Neutrophil (primary cell): ENCODE data around the gene HYAL2.

Source experiments
- H3K27ac ChIP-seq: fragments of 200-600 bp; sonication (generic); 2 replicates; pipeline ENCODE4 v1.5.1; 2016; ENCODE audit warnings: mild to moderate bottlenecking, moderate library complexity
- H3K27me3 ChIP-seq: fragments of 200-600 bp; sonication (generic); 2 replicates; pipeline ENCODE4 v1.6.0; 2016; ENCODE audit warnings: mild to moderate bottlenecking
- H3K36me3 ChIP-seq: fragments of 200-600 bp; sonication (generic); 2 replicates; pipeline ENCODE4 v1.5.1; 2017
- H3K4me1 ChIP-seq, 2 experiments: fragments of 200-600 bp in 1 of 2; sonication (generic) in 1 of 2; 1 replicate in 1 of 2; 2 replicates in 1 of 2; pipeline versions ENCODE4 v1.5.1 to v1.6.1; 2013 to 2016; ENCODE audit warnings: low read depth in 1 of 2, low read length in 1 of 2, mild to moderate bottlenecking in 1 of 2, moderate library complexity in 1 of 2; ENCODE audit not compliant: control insufficient read depth in 1 of 2, insufficient read depth in 1 of 2
- H3K4me3 ChIP-seq, 2 experiments: fragments of 200-600 bp in 1 of 2; sonication (generic) in 1 of 2; 1 replicate in 1 of 2; 2 replicates in 1 of 2; pipeline ENCODE4 v1.5.1; 2013 to 2016; ENCODE audit warnings: low read depth in 1 of 2, low read length in 1 of 2, mild to moderate bottlenecking in 1 of 2, moderate library complexity in 1 of 2
- H3K9me3 ChIP-seq: fragments of 200-600 bp; sonication (generic); 2 replicates; pipeline ENCODE4 v1.5.1; 2016
- CTCF ChIP-seq: fragments of 200-600 bp; sonication (generic); IDR thresholded peaks from 2 replicates; pipeline ENCODE4 v1.5.1; 2016; ENCODE audit warnings: antibody characterized with exemption

Gene HYAL2

GRCh38 chr3:50321336-50322114 is 1.0 kb downstream of the HYAL2 start:
- H3K4me3 ChIP-seq: peak overlapping the region; percentile 72 to 77
- H3K27me3 ChIP-seq: no peaks in the 10 kb centered on the region
- H3K9me3 ChIP-seq: no peaks in the 10 kb centered on the region
- H3K4me1 ChIP-seq: peaks cover 82 to 95% of the 10 kb centered on the region in 2 experiments
- TF ChIP-seq CTCF: peak; percentile 78
- peaks cover 9% of the 10 kb centered on the region for H3K36me3 ChIP-seq
- peak overlapping the region; percentile 95 for H3K27ac ChIP-seq

DNA sequence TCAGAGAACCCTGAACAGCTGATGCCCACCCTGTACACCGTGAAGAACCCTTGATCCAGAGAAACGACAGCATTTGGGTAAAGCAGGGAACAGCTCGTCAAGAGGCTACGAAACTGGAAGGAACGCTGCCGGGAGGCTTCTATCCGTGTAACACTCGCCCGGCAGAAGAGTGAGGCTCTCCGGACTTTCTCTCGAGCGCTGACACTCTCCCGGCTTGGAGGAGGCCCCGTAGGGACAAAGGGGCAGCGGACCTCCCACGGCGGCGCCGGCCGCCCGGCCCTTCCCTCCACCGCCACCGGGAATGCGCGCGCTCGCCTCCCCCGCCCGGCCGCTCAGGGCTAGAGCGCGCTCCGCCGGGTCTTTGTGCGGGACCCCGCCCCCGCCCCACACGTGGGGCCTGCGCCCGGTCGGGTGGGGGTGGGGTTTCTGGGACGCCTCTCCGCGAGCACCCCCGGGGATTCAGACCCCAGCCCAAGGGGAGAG is 1.7 kb downstream of the HYAL2 start:
- peak overlapping the region; percentile 72 to 77 for H3K4me3 ChIP-seq
- H3K4me1 ChIP-seq: peaks cover 76 to 90% of the 10 kb centered on the region in 2 experiments
- H3K27me3 ChIP-seq: no peaks in the 10 kb centered on the region
- peak overlapping the region; percentile 95 for H3K27ac ChIP-seq
- no peak for TF ChIP-seq CTCF
- H3K36me3 ChIP-seq: peaks cover 9% of the 10 kb centered on the region
- H3K9me3 ChIP-seq: no peaks in the 10 kb centered on the region

- H3K27ac ChIP-seq: peak overlapping the region; percentile 95
- H3K9me3 ChIP-seq: no peaks in the 10 kb centered on the region
- H3K27me3 ChIP-seq: no peaks in the 10 kb centered on the region
- H3K36me3 ChIP-seq: peaks cover 5% of the 10 kb centered on the region
- TF ChIP-seq CTCF: no peak
- peak overlapping the region; percentile 72 to 77 for H3K4me3 ChIP-seq
- peaks cover 68 to 82% of the 10 kb centered on the region in 2 experiments for H3K4me1 ChIP-seq
Observed at GRCh38 chr3:50319894-50320625, 2.5 kb downstream of the HYAL2 start.

DNA sequence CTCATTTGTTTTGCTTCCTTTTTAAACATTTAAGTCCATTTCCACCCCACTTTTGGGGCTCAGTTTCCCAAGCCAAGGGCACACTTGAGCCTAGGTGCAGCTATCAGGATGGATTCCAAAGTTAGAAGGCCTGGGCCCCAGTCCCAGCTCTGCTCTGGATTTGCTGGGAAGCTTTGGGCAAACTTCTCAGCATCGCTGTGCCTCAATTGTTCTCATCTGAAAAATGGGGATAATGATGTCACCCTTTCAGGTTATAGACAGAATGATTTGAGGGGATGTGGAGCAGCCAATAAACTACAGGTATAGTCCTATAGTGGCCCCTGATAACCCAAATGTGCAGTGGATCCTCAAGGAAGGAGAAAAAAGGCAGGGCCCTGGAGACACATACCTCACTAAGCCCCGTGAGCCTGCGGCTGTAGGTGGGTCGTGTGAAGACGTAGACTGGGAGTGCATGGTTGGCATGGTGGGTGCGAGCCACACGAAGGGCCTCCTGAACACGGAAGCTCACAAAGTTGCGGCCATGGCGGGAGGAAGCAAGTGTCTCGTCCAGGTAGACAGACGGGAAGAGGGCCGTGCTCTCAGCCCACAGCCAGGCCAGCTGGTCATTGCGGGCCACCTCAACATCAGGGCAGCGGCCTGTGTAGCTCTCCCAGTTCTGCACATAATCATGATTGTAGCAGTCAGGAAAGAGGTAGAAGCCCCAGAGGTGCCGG is 3.2 kb downstream of the HYAL2 start:
- peaks cover 60 to 75% of the 10 kb centered on the region in 2 experiments for H3K4me1 ChIP-seq
- no peaks in the 10 kb centered on the region for H3K27me3 ChIP-seq
- H3K36me3 ChIP-seq: peaks cover 5% of the 10 kb centered on the region
- no peaks in the 10 kb centered on the region for H3K9me3 ChIP-seq
- H3K4me3 ChIP-seq: peak overlapping the region; percentile 23 to 77
- H3K27ac ChIP-seq: peak overlapping the region; percentile 86
- TF ChIP-seq CTCF: no peak

GRCh38 chr3:50318615-50319014 is 3.9 kb downstream of the HYAL2 start:
- Histone ChIP-seq H3K4me3 (peak overlapping the region; percentile 23 to 77), H3K36me3 (peaks cover 5% of the 10 kb centered on the region), H3K4me1 (peaks cover 53 to 67% of the 10 kb centered on the region in 2 experiments), H3K27me3 (no peaks in the 10 kb centered on the region), H3K27ac (peak overlapping the region; percentile 86), H3K9me3 (no peaks in the 10 kb centered on the region)
- peak; percentile 20 for TF ChIP-seq CTCF
